ENCODE measurements around the gene FILIP1L.

FILIP1L gene

DNA sequence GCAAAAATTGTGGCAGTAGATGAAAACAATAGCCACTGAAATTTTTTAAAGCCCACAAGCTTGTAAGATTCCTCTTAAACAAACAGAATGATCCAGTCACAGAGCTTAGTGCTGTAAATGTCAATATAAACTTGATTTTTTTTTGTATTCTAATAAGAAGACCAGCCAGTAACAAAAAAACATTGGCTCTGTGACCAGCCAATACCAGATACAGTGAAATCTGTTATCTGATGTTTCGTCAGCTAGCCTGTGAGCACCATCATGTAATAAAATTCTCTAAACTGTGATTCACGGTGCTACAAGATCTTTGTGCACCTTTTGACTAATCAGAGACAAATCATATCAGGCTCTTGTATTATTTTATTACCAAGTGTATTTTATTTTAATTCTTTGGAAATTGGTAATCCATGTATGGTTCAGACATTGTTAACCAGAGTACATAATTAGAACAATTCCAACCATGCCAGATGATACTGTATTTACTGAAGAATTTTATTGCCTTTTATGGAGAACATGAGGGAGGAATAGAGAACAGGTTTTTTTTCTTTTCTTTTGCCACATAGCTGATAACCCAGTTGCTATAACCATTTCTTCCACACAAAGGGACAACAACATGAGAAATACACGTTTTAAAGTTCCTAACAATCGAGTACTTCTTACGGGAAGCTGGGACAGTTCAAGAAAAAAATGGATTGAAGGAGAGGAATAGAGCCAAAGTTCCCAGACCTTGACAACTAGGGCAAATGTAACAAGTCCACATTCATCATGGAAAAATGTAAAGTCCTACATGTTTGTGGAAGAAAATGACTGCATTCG lies 71.9 kb downstream of the FILIP1L start:
- DNase-seq (ENCODE audit: low spot score) = no peak

DNA sequence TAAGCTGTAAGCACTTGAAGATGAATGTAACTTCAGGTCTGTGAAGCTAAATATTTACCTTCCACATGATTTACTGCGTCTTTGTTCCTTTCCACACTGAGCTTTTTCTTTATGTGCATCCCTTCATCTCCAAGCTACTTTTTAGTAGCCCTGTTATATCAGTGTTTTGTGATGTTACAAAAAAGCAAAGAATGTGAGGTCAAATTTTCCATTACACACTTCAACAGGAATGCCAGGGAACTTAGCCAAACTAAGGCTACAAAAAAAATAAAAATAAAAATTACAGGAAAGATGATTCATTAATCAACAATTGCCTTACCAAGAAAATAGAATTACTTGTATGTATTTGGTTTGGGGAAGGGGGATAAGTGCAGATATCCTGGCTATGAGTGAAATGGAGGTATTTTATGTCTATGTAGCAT lies 73.0 kb downstream of the FILIP1L start:
- DNase-seq (ENCODE audit: low spot score) = no peak

DNA sequence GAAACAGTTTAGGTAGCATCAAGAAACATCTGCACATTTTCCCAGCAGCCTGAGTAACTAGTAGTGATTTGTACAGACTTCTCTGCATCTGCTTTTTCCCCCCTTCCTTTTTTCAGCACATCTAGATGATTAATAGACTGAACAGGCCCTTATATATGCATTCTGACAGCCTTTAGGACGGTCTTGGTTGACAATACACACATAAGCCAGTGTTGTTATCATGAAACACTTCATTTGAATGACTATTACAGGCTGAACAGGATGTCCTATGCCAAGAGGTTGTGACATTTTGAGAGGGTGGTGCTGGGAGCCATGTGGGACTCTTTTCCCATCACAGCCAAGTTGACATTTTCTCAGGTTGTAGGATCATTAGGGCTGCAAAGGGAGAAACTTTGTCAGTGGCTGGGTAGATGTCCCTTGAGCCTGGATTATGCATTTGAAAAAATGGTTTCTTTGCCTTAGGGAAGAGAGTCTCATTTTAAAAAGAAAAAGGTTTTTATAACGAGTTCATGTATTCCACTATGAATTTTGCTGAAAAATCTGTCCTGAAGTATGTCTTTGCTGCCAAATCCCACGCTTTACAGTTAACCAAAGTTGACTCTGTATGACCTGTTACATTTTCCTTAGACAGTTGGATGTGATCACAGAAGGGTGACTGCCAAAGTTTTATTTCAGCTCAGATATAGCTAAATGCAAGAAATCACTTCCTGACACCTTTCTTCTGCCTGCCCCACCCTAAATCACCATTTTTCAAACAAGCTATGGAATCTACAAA lies 73.7 kb downstream of the FILIP1L start:
- DNase-seq (ENCODE audit: low spot score) = no peak

DNA sequence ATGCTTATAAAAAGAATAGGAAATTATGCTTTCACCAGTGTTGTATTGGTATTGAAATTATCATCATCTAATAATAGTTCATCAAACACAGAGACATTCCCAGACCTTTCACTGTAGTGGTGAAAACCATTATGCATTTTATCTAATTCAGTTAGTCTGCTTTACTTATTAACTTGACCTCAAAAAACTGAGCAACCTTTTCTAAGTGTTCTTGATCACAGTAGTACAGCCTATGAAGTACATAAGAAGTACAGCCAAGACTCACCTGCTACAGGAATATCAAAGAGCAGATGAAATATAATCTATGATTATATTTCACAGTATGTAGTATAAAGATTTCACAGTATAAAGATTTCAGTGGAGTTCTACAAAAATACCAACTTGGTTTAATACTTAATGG lies 75.2 kb downstream of the FILIP1L start:
- DNase-seq (ENCODE audit: low spot score) = no peak

DNA sequence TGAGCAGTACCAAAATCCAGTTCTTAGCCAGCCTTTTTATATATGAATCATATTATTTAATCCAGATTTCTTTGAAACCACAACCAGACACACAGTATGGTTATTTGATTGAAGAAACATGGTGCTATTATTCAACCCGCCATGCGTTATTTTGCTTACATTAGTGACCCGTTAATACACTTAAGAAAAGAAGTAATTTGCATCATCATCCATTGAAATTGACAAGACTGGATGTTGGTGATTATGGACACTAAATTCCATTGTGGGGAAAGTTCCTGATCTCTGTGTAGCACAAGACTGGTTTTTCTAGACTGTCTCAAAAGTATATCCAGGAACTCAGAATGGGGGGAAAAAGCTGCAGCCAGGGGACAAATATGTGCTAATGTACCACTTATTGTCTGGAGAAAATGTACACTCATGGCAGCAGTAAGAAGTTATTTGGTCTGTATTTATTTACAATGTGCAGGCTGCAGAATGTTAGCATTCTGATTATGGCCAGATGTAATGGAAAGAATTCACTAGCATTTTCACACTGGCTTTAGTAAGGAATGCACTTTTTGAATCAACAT lies 80.3 kb downstream of the FILIP1L start:
- DNase-seq (ENCODE audit: low spot score) = no peak

DNA sequence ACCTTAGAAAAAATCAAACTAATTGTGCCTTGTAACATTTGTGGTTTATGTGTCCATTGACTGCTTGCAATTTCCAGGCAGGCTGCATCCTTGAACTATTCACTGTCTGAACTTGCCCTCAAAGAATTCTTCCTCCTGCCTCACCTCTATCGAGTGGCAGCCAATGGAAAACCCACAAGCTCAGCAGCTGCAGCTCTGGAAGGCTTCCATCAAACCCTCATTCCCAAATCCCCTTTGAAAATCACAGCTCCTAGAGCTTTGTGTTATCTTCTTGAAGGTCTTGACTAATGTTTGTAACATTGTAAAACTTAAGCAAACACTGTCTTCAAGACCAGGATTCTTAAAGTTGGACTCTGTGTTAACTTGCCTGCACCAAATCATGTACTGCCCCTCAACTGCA lies 81.1 kb downstream of the FILIP1L start:
- no peak for DNase-seq (ENCODE audit: low spot score)

DNA sequence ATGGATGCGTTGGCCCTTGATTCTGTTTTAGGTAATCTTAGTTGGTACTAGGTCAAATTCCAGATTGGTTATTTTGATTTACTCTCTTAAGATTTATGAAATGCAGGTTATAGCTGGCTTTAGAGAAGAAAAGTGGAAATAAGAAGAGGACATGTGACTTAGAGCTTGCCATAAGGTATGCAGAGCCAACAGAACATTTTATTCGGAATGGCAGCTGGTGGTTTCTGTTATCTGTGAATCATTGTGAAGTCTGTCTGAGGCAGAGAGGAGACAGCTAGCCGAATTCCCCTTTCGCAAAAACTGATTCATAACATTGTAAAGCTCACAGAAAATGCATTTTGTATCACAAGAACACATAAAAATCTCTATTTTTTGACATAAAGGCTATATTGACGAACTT lies 82.1 kb downstream of the FILIP1L start:
- no peak for DNase-seq (ENCODE audit: low spot score)

DNA sequence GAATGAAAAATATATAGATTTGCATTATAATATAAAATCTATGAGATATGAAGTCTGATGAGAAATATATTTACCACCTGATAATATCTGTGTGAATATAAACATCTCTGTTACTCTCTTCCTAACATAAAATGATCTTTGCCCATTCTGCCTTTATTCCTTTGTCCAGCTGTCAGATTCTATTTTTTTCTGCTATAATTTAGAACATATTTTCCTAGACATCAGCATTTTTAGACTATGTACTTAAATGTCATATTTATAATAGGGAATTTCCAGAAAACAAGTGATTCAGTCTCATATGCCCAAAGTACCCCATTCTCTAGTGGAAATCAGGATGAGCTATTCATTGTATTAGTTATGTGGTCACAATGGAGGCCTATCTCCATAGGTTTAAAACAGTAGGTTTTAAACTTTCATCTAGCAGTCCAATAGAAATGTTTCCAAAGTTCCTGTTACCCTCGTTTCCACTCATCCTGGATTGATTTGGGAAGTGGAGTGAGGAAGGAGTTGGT lies 83.3 kb downstream of the FILIP1L start:
- no peak for DNase-seq (ENCODE audit: low spot score)

DNA sequence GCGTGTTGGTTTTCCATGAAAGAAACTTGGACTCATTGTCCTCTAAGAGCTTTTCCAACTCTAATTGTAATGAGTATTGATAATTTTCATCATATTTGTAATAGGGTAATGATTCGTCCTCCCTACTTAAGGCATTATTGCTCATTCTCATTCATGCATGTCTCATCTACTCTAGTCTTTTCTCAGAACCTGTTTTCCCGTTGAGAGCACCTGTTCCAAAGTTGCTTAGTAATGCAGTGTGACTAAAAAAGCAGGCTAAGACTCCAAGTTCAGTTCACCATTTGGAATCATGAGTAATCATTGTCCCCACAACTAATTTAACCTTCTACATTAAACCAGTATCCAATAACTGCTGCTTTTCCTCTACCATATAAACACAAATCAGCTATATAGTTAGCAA lies 84.0 kb downstream of the FILIP1L start:
- no peak for DNase-seq (ENCODE audit: low spot score)

DNA sequence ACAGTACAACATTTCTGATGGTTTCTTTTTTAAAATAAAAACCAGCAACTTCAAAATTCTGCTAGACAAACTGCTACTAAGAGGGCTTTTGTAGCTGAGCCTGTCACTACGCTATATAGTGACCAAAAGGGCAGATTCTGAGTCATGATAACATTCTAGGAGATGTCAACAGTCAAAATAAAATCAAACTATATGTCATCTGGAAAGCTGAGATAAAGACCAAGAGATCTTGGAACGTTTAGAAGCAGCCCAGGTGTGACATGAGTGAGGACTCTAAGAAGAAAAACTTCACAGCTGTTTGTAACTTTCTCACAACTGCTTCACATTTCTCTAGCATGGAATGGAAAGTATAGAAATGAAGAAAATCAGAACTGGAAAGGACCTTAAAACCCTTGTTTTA lies 84.6 kb downstream of the FILIP1L start:
- no peak for DNase-seq (ENCODE audit: low spot score)

DNA sequence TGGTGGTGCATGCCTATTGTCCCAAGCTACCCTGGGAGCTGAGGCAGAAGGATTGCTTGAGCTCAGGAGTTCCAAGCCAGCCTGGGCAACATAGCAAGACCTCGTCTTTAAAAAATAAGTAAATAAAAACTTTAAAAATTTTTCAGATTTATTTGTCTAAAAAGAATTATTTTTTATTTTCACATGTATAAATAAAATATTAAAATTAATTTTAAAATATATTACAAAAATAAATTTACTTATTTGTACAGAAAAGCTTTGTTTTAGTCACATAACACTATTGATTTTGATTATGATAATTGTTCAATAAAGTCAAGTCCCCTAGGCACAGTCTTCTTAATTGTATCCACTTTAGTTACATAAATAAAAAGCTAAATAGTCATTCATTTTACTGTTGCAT lies 85.2 kb downstream of the FILIP1L start:
- no peak for DNase-seq (ENCODE audit: low spot score)

DNA sequence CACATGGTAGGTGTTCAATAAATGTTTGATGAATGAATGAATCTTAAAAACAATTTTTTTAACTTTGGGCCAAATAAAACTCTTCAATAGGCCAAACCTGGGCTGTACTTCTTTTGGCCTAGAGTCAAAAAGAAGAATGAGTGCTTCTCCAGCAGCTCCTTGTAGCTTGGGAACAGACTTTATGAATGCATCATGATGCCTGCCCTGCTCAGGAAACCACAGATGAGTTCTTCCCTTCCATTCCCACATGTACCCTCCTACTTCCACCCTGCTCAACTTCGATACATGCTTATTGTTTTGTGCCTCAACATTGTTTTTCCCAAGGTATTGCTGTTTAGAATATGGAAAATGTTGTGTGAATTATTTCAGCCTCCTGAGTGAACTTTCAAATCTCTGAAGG lies 87.0 kb downstream of the FILIP1L start:
- no peak for DNase-seq (ENCODE audit: low spot score)

DNA sequence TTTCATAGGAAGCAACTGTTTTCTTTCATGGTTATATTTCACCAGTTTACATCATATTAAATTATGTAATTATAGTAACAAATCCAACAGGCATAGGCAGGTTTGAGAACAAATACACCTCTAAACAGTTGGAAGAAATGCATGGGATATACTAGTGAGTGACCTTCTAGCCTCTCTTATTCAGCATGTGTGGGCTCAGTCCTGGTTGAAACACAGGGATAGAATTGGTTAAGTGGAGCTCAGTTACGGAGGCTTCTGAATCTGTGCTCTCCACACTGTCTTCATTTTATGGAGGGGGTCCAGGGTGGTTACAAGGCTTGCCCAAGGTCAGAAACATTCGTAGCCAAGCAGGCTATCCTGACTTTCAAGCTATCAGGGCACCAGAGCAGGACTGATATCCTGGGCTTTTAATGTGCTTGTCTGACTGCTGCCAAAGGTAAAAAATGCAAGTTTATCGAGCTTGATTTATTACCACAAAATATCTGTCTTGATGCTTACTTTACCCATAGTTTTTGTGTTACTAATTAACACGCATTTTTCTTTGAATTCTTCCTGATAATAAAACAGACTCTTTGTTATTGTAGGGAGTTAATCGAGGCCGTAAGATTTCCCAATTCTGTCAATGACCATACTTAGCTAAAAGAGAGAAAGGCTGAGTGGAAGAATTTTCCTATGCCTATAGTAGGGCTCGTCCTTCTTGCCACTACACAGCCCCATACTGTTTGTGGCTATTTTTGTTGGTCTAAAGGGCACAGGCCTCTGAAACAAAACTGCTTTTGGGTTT lies 89.6 kb downstream of the FILIP1L start:
- DNase-seq (ENCODE audit: low spot score) = no peak

DNA sequence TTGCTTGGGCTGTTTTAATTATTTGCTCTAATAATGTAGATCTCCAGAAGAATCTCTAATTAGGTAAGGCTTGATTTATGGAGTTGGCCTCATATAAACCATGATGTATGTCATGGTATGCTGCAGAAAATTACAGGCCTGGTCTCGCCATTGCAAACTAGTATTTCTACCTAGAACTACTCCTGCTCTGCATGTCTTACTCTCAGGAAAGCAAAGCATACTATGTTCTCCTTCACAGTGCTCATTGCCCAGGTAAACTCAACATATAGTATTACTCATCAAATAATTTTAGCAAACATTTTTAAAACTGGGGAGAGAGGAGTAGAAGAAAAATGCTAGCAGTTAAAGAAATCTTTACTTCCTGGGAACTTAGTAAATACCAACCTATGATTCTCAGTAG lies 90.7 kb downstream of the FILIP1L start:
- DNase-seq (ENCODE audit: low spot score) = no peak

DNA sequence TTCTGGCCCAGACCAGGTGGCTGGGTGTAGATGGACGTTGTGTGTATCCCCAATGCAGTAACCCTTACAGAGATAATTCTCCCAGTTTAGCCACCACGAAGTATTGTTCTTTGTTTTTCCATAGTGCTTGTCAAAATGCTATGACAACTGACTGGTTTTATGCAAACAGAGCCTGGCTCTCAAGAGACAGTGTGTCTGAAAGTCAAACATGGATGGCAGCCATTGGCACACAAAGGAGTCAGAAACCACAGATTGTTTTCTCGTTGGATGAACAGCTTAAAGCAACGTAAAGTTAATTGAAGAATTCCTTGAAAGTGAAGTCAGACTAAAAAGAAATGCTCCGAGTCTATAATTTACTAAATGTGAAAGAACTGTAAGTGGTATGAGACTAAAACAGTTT lies 91.2 kb downstream of the FILIP1L start:
- DNase-seq (ENCODE audit: low spot score) = no peak

DNA sequence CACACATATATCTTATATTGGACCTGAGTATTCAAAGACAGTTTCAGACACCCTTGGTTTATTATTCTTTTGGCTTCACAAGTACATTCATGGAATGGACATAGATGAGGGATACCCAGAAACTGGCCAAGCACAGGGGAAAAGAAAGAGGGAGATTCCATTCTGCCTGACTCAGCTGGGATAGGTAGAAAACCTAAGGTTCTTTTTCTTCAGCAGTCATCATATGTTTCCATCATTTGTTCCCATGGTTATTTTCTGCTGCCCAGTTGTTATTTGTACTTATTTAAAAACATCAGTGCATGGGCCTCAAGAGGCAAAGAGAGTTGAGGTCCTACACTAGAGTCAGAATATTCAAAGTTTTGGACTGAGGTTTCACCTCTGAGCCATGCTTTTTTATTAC lies 91.8 kb downstream of the FILIP1L start:
- no peak for DNase-seq (ENCODE audit: low spot score)

DNA sequence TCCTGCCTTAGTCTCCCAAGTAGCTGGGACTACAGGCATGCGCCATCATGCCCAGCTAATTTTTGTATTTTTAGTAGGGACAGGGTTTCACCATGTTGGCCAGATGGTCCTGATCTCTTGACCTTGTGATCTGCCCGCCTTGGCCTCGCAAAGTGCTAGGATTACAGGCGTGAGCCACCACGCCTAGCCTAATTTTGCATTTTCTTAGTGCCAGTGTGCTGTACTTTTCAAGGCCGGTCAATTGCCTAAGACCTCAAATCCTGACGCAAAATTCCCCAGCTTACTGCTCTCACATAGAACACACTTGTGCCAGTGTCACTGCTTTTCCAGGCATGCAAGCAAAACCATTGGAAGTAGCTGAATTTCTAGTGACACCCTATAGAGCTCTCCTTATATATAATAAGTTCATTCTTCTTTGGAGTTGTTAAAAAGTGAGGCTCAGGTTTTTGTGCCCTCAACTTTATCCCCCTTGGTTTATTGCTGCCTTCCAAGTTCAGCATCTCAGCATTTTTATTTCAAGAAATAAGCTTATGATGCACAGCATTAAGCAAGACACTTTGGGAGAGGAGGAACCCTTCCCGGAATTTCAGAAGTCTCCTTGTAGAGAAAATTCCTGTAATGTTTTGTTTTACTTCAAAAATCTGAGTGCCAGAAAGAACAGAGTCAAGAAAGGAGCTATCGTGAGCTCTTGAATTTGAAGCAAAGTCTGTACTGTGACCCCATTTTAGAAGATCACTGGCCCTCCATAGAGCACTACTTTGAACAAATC lies 93.2 kb downstream of the FILIP1L start:
- no peak for DNase-seq (ENCODE audit: low spot score)

DNA sequence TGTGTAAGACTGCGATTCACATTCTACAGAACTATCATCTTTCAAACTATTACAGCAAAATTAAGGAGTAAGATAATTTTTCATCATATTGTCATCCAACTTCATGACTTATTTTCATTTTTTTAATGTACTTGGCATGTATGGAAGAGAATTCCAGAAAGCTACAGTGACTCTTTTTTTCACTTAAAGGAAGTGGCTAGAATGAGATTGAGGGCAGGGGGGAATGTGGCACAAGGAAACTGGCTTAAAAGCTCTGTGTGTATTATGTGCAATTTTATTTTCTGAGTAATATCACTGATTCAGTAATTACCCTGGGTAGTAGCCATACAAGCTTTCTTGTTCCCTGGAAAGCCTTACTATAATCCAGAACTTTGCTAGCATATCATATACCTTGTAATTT lies 94.6 kb downstream of the FILIP1L start:
- no peak for DNase-seq (ENCODE audit: low spot score)

DNA sequence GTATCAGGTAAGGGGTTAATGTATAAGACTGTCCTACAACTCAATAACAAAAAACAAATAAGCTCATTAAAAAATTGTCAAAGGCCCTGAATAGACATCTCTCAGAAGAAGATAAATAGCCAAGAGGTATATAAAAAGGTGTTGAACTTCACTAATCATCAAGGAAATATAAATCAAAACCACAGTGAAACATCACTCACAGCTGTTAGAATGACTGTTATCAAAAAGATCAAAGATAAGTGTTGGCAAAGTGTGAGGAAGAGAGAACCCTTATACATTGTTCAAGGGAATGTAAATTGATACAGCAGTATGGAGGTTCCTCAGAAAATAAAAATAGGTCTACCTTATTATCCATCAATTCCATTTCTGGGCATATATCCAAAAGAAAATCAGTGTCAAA lies 95.5 kb downstream of the FILIP1L start:
- no peak for DNase-seq (ENCODE audit: low spot score)

DNA sequence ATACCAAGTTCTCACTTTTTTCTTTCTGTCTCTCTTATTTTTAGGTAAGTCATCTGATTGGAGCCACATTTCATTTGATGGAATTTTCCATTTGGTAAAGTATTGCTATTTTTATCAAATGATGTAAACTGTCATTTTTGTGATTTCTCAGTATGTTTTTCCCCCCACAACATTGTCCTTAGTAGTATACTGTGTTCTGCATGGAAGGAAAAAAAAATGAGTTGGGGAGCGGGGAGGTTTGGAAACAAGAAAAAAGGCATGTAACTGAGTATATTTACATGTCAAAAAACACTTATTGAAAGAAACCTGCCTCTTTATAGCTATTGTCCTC lies 104.2 kb downstream of the FILIP1L start:
- no peak for DNase-seq (ENCODE audit: low spot score)

DNA sequence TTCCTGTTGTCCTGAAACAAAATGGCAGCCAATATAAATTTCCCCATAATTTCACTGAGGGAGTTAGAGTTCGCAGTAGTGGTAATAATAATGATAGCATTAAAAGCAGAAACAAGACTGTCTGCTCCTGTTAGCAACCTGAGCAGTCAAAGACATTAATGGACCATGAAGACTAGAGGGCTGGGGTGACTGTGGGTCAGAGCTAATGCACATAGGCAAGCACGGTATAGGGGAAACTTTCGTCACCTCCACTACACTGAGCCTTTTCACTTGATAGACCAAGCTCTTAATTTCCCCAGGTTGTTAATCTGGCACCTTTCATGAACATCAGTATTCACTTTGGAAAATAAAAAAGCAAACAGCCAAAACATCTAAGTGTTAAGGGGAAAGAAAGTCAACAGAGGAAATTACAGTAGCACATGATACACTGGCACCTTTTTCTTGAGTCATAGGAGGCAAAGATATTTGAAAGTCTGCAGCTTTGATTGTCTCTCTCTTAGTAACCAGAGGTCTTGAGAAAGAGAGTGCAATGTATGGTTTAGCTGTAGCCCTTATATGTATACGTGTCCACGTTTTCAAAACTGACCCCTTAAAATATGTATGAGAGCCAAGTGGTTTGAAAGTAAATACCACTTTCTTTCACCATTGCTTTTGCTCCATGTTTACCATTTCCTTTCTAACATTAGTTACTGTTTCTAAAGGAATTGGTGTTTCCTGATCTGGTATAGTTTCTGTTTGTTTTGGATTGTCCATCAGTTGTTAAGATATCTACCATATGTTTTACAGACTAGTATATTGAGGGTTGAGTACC lies 104.8 kb downstream of the FILIP1L start:
- no peak for DNase-seq (ENCODE audit: low spot score)
